Esophagus squamous epithelium (tissue), 5 donors: ENCODE data around the gene MAST3. TPM values are rescaled to one million over a fixed set of nuclear protein-coding genes. Genes with fewer than 3 reads are reported as not detected.

ENCODE experiments used
- DNase-seq: peaks from one replicate; lab custom pipeline; 2025; lab: John Stamatoyannopoulos, UW
- H3K27ac ChIP-seq, 4 donors: fragments of 200-600 bp; sonication (generic); one replicate each; pipeline ENCODE4 v1.5.1; 2016 to 2019; ENCODE audit warnings: mild to moderate bottlenecking in 1 of 4
- H3K27me3 ChIP-seq, 4 donors: fragments of 200-600 bp; sonication (generic); 1 replicate in 3 of 4; 2 replicates in 1 of 4; pipeline versions ENCODE4 v1.5.1 to v1.6.0; 2017 to 2021; ENCODE audit warnings: antibody characterized with exemption in 1 of 4
- H3K36me3 ChIP-seq, 3 donors: fragments of 200-600 bp; sonication (generic); one replicate each; pipeline ENCODE4 v1.5.1; 2016 to 2019
- H3K4me1 ChIP-seq, 3 donors: fragments of 200-600 bp; sonication (generic); one replicate each; pipeline ENCODE4 v1.5.1; 2017 to 2019
- H3K4me3 ChIP-seq, 4 donors: fragments of 200-600 bp; sonication (generic); 1 replicate in 3 of 4; 2 replicates in 1 of 4; pipeline ENCODE4 v1.5.1; 2016 to 2019; ENCODE audit warnings: mild to moderate bottlenecking in 2 of 4, moderate library complexity in 1 of 4
- H3K9me3 ChIP-seq, 3 donors: fragments of 200-600 bp; sonication (generic); one replicate each; pipeline ENCODE4 v1.5.1; 2016 to 2019
- CTCF ChIP-seq, 6 experiments: fragments of 450-650 bp in 4 of 6; fragments of 200-600 bp in 2 of 6; sonication (generic) in 2 of 6; IDR thresholded peaks; one replicate each; pipeline ENCODE4 v1.5.1; 2016 to 2019; ENCODE audit warnings: antibody characterized with exemption in 6 of 6, mild to moderate bottlenecking in 4 of 6, moderate library complexity in 4 of 6
- POLR2A ChIP-seq, 4 donors: fragments of 450-650 bp; IDR thresholded peaks; one replicate each; pipeline ENCODE4 v1.6.1; 2017; ENCODE audit warnings: antibody characterized with exemption in 4 of 4, mild to moderate bottlenecking in 4 of 4, moderate library complexity in 3 of 4
- WGBS, 2 donors: methylation state at CpG; one replicate each; pipeline ENCODE4 v1.1.5; 2018; 5-methylcytosine and 5-hydroxymethylcytosine counted together
- intact Hi-C: fragments of 100-400 bp; cut with DNase I; formaldehyde crosslinking; loops from one replicate; pipeline ENCODE4 v1.15.0; 2022
- total RNA-seq, 4 donors: library from RNA; depleted of rRNA; stranded (reverse); fragments of >200 nt; gene quantifications; one replicate each; pipeline ENCODE4 v1.1.0, GENCODE V29; 2016
- donor health status: DM: yes; HTN: yes; CAD: no.

The MAST3 gene
- total RNA-seq, 4 donors from 2014 or later = 2.3 to 4.8 (median 4.1) TPM

- Histone ChIP-seq H3K27ac (no peak overlapping the region), H3K4me1 (peaks cover 0 to 5% (median 0%) of the 10 kb centered on the region in 3 donors), H3K36me3 (peaks cover 13 to 86% (median 23%) of the 10 kb centered on the region in 3 donors), H3K27me3 (no peaks in the 10 kb centered on the region), H3K4me3 (no peak overlapping the region), H3K9me3 (no peaks in the 10 kb centered on the region)
- TF ChIP-seq POLR2A (IDR thresholded peaks at IDR 0.05) (no peak), CTCF (IDR thresholded peaks at IDR 0.05) (no peak)
- intact Hi-C loops = no loop called here
- no peak for DNase-seq
- WGBS, 2 donors = 80 to 86% methylated on average over 1 to 7 of the region's 16 CpGs
These were observed 46.8 kb downstream of the MAST3 start for GRCh38 chr19:18144361-18144760.

DNA sequence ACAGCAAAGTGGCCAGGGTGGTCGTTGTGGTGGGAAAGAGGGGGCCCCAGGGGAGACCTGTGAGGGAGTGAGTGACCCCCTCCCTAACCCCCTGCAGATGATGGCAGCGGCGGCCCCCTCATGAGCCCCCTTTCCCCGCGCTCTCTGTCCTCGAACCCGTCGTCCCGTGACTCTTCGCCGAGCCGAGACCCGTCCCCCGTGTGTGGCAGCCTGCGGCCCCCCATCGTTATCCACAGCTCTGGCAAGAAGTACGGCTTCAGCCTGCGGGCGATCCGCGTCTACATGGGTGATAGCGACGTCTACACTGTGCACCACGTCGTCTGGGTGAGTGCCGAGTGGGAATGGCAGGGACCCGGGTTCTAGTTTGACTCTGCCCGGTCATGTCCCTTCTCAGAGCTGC is 47.3 kb downstream of the MAST3 start:
- Histone ChIP-seq H3K27ac (no peak overlapping the region), H3K4me1 (peaks cover 0 to 5% (median 0%) of the 10 kb centered on the region in 3 donors), H3K9me3 (no peaks in the 10 kb centered on the region), H3K27me3 (no peaks in the 10 kb centered on the region), H3K36me3 (peaks cover 13 to 84% (median 23%) of the 10 kb centered on the region in 3 donors), H3K4me3 (no peak overlapping the region)
- DNase-seq = no peak
- TF ChIP-seq CTCF (IDR thresholded peaks at IDR 0.05) (no peak), POLR2A (IDR thresholded peaks at IDR 0.05) (no peak)
- intact Hi-C loops = no loop called here
- WGBS, 2 donors = 97 to 98% methylated on average over 13 to 17 of the region's 28 CpGs

GRCh38 chr19:18145391-18145999 is 47.9 kb downstream of the MAST3 start:
- H3K36me3 ChIP-seq = peaks cover 13 to 78% (median 23%) of the 10 kb centered on the region in 3 donors
- H3K4me3 ChIP-seq = no peak overlapping the region
- DNase-seq = no peak
- TF ChIP-seq POLR2A (IDR thresholded peaks at IDR 0.05) = no peak
- no peak for TF ChIP-seq CTCF (IDR thresholded peaks at IDR 0.05)
- peaks cover 0 to 5% (median 0%) of the 10 kb centered on the region in 3 donors for H3K4me1 ChIP-seq
- no peaks in the 10 kb centered on the region for H3K27me3 ChIP-seq
- no peak overlapping the region for H3K27ac ChIP-seq
- intact Hi-C loops = no loop called here
- no peaks in the 10 kb centered on the region for H3K9me3 ChIP-seq
- WGBS, 2 donors = 90% methylated on average over 10 to 15 of the region's 19 CpGs

GRCh38 chr19:18147396-18147795 is 49.8 kb downstream of the MAST3 start:
- peaks cover 7 to 18% (median 10%) of the 10 kb centered on the region in 3 donors for H3K4me1 ChIP-seq
- no peaks in the 10 kb centered on the region for H3K9me3 ChIP-seq
- H3K27me3 ChIP-seq = no peaks in the 10 kb centered on the region
- intact Hi-C loops = no loop called here
- no peak overlapping the region for H3K27ac ChIP-seq
- no peak overlapping the region for H3K4me3 ChIP-seq
- WGBS, 2 donors = 61 to 80% methylated on average over 1 to 3 of the region's 13 CpGs
- DNase-seq = no peak
- H3K36me3 ChIP-seq = peaks cover 13 to 59% (median 23%) of the 10 kb centered on the region in 3 donors
- TF ChIP-seq CTCF (IDR thresholded peaks at IDR 0.05) (no peak), POLR2A (IDR thresholded peaks at IDR 0.05) (no peak)

DNA sequence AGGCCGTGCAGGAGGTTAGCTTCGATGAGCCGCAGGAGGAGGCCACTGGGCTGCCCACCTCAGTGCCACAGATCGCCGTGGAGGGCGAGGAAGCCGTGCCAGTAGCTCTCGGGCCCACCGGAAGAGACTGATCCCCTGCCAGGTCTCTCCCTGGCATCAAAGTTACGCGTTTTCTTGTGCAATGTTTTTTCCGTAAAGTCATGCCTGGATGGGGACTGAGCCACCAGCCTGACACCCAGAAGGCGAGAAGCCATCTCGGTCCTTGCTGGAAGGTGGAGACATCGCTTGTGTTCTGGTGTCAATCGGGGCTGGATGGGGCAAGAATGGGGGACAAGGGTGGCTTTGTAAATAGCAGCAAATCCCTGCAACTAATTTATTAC is 52.0 kb downstream of the MAST3 start:
- intact Hi-C loops = no loop called here
- no peaks in the 10 kb centered on the region for H3K27me3 ChIP-seq
- H3K4me1 ChIP-seq = peaks cover 17 to 35% (median 21%) of the 10 kb centered on the region in 3 donors
- peaks cover 8 to 37% (median 11%) of the 10 kb centered on the region in 3 donors for H3K36me3 ChIP-seq
- 70 to 72% methylated on average over 4 to 7 of the region's 16 CpGs for WGBS, 2 donors
- no peak for TF ChIP-seq POLR2A (IDR thresholded peaks at IDR 0.05)
- no peak overlapping the region for H3K4me3 ChIP-seq
- DNase-seq = no peak
- H3K27ac ChIP-seq = no peak overlapping the region
- H3K9me3 ChIP-seq = no peaks in the 10 kb centered on the region
